Stimulated activated CD4-positive, alpha-beta T cell treated with anti-CD3 and anti-CD28 coated beads, Interleukin-12 subunit alpha, Interleukin-12 subunit beta, amount 100 ng/mL, for 48 hours (primary cell): ENCODE measurements around the gene EFCAB8.
"Not testable (repeated sequence)": the region's sequence is repeated elsewhere in the genome, so short reads cannot be mapped to it uniquely, and the experiment has no call there.

Experiments
- DNase-seq, 3 donors: peaks; one replicate each; pipeline ENCODE4 v3.0.0-alpha.2; 2020; ENCODE audit warnings: low read depth in 2 of 3, low spot score in 1 of 3

The EFCAB8 gene

GRCh38 chr20:32842688-32843524 is 15.8 kb upstream of the EFCAB8 start:
- no peak for DNase-seq

- DNase-seq: no peak
Observed at GRCh38 chr20:32845786-32846185, 12.9 kb upstream of the EFCAB8 start.

- no peak for DNase-seq
Observed at GRCh38 chr20:32846852-32847251, 11.9 kb upstream of the EFCAB8 start.

DNA sequence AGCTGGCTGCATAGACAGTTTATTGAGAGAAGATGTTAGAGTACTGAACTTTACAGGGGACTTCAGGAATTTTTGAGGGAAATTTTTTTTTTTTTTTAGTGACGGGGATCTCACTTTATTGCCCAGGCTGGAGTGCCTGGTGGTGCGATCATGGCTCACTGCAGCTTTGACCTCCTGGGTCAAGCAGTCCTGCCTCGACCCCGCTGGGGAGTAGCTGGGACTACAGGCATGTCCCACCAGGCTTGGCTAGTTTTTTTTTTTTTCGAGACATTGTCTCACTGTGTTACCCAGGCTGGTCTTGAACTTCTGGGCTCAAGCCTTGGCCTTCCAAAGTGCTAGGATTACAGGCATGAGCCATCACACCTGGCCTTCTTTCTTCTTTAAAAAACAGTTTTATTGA is 10.8 kb upstream of the EFCAB8 start:
- no peak for DNase-seq

- DNase-seq: no peak
Observed at GRCh38 chr20:32848846-32849245, 9.9 kb upstream of the EFCAB8 start.

- DNase-seq: no peak
Observed at GRCh38 chr20:32849577-32849976, 9.1 kb upstream of the EFCAB8 start.

DNA sequence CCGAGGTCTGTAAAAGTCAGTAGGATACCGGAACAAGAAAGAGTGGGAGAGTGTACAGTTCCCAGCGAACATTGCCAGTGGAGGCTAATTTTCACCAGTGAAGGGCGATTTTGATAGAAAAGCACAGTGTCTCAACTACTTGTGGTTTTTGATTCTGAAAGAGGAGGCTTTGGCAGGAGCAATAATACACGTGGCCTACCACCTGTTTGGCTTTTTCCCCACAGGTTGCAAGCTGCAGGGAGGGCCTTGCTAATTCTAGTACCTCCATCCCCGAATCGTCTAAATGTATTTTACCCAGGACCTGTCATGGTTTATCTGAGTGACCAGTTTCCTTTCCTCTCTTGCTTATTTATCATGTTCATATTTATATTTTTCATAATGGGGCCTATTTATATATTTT is 3.3 kb upstream of the EFCAB8 start:
- DNase-seq: no peak

DNA sequence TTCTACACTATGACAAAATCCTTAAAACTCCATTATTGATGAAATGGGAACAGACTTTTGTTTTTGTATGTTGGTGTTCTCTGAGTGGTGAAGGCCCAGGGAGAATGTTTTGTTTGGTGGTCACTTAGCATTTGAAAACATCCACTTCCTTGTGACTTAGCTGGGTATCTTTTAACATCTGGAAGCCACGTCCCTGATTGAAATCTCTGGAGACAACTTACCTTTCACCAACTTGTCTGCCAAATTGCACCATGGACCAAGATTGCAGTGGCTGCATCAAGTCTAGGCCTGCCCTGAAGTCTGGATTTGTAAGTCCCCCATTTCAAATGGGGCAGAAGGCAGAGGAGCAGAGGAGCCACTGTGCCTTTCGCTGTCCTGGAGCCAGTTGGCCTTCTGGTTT is 534 bp upstream of the EFCAB8 start:
- DNase-seq: no peak

- DNase-seq: no peak
Observed at GRCh38 chr20:32861446-32861845, 2.7 kb downstream of the EFCAB8 start.

DNA sequence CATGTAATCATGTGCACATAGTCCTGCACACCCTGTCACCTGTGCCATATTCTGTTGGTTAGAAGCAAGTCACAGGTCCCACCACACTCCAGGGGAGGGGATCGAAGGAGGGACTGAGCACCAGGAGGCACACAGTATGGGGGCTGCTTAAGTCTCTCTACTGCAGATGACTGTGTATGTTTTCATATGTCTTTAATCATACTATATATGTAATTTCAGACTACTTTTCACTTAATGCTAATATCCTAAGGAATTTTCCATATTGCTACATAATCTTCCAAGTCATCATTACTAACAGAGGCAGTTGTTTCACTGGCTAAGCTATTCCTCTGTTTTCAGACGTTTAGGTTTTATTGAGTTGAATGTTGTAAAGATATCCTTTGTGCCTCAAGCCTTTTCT is 10.8 kb downstream of the EFCAB8 start:
- no peak for DNase-seq

GRCh38 chr20:32870526-32870925 is 11.8 kb downstream of the EFCAB8 start:
- DNase-seq: not testable (repeated sequence)

DNA sequence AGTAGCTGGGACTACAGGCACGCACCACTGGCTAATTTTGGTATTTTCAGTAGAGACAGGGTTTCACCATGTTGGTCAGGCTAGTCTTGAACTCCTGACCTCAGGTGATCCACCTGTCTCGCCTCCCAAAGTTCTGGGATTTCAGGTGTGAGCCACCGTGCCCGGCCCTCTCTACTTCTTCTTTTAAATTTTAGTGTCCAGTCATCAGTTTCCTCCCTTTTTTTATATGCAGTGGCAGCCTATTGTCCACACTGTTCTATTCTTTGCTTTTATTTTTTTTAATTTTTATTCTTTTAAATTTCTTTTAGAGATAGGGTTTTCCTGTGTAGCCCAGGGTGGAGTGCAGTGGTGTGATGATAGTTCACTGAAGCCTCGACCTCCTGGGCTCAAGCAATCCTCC is 12.3 kb downstream of the EFCAB8 start:
- no peak for DNase-seq

GRCh38 chr20:32871627-32872160 is 13.0 kb downstream of the EFCAB8 start:
- no peak for DNase-seq

- no peak for DNase-seq
Observed at GRCh38 chr20:32872266-32872665, 13.5 kb downstream of the EFCAB8 start.

GRCh38 chr20:32875673-32876072 is 16.9 kb downstream of the EFCAB8 start:
- no peak for DNase-seq

DNA sequence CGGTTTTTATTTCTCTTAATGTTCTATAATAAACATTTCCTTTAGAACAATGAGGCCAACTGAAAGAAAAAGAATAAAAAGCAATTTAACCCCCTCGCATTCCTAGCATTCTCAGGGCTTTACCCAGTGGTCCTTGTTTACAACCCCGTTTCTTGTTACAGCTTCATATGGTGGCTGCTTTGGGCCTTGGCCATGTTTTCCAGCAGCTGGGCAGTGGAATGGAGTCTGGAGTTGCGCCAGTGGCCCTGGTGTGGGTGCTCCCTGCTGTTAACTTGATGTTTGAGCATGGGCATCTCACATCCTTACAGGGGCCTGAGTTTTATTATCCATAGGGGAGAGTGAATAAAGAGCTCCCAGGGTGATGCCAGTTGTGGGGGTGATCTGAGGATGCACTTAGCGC is 18.8 kb downstream of the EFCAB8 start:
- DNase-seq: no peak

GRCh38 chr20:32878820-32879219 is 20.1 kb downstream of the EFCAB8 start:
- no peak for DNase-seq

DNA sequence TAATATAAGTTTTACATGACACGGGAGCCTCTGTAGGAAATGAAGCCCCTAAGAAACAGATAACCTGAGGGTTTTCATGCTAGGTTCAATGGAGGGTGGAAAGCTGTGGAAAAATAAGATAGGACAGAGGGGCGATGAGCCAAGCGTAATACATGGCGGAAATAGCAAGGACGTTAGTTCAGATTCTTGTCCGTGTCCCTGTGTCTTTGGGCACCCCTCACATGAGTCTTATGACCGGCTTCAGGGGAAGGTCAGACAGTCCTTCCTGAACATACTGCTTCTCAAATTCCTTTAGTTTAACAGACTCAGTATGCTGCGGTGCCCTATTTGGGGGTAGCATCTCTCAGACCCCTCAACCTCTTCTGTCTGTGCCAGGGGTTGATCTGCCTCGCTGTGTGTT is 20.8 kb downstream of the EFCAB8 start:
- DNase-seq: no peak

- DNase-seq: no peak
Observed at GRCh38 chr20:32880635-32881034, 21.9 kb downstream of the EFCAB8 start.

GRCh38 chr20:32883081-32883480 is 24.4 kb downstream of the EFCAB8 start:
- DNase-seq: no peak

- DNase-seq: no peak
Observed at GRCh38 chr20:32885185-32885584, 26.5 kb downstream of the EFCAB8 start.

DNA sequence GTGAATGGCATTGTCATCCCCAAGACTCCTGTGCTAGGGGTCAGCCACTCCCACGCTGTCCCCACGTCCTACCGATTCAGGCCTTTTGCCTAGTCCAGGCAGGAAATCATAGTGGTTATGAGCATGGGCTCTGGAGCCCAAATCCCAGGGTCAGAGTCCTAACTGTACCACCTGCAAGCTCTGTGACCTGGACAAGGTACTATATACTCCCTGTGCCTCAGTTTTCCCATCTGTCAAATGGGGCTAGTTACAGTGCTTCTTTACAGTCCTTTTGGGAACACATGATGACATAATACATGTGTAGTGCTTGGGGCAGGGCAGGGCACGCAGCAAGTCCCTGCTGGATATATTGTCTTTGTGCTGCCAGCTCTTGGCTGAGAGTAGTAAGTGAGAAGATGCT is 27.2 kb downstream of the EFCAB8 start:
- no peak for DNase-seq

GRCh38 chr20:32886652-32887051 is 27.9 kb downstream of the EFCAB8 start:
- DNase-seq: no peak
